Measurements from ENCODE around the gene FOCAD.

FOCAD gene

DNA sequence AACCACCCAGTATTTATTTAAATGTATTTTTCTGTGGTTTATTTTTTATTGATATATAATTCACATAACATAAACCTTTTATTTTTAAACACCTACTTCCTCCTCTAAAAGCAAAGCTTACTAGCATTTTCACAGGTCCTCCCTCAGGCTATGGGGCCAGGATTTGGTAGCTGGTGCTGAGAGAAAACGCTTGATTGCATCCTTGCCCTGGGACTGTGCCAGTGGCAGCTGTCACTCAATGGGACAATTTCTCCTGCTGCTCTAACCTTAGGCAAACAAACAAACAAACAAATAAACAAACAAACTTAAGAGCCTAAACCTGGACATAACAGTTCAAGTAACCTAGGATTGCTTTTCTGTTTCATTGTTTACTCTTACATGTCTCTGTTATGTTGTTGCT lies 102.7 kb downstream of the FOCAD start:
- Histone ChIP-seq H3K9me3 (replicated peaks in 1 of 2; ENCODE audit: control insufficient read depth in 2 of 2, insufficient read depth in 1 of 2, low read depth in 1 of 2, low read length in 2 of 2) (no peaks in the 10 kb centered on the region), H3K4ac (ENCODE audit: low read length) (no peak overlapping the region), H2AK5ac (ENCODE audit: low read depth, low read length) (no peak overlapping the region), H3K14ac (ENCODE audit: low read length) (no peak overlapping the region), H2BK120ac (ENCODE audit: low read depth, low read length) (no peak overlapping the region), H2AFZ (ENCODE audit: low read length) (no peak overlapping the region), H3K4me3 (ENCODE audit: low read length in 2 of 2) (no peak overlapping the region), H3K79me1 (ENCODE audit: low read depth, low read length) (no peaks in the 10 kb centered on the region), H4K91ac (ENCODE audit: low read depth, low read length, poor library complexity) (no peak overlapping the region), H2BK5ac (ENCODE audit: low read length) (no peak overlapping the region), H3K36me3 (replicated peaks in 1 of 2; ENCODE audit: control insufficient read depth in 2 of 2, insufficient read depth in 2 of 2, low read length in 2 of 2) (peaks cover 0 to 38% of the 10 kb centered on the region in 2 donors), H4K8ac (ENCODE audit: low read depth, low read length) (no peak overlapping the region), H3K27ac (replicated peaks; ENCODE audit: low read length) (no peak overlapping the region), H2BK15ac (ENCODE audit: low read length) (no peak overlapping the region), H3K18ac (ENCODE audit: low read length) (no peak overlapping the region), H3K9ac (ENCODE audit: low read depth, low read length, poor library complexity) (no peak overlapping the region), H3K4me2 (ENCODE audit: insufficient read depth, low read length, poor library complexity, severe bottlenecking) (no peak overlapping the region), H3K4me1 (ENCODE audit: control insufficient read depth in 2 of 2, insufficient read depth in 1 of 2, low read depth in 1 of 2, low read length in 2 of 2) (peaks cover 0 to 7% of the 10 kb centered on the region in 2 donors), H3K23ac (ENCODE audit: low read depth, low read length, poor library complexity) (no peak overlapping the region), H3K27me3 (ENCODE audit: control insufficient read depth in 3 of 3, insufficient read depth in 3 of 3, low read depth in 1 of 3, low read length in 3 of 3) (no peaks in the 10 kb centered on the region), H2BK12ac (ENCODE audit: low read length) (no peak overlapping the region)
- DNase-seq (ENCODE audit: low spot score), result no peak
- no CpG with 5 or more reads among the region's 1 CpG for WGBS, 2 donors (ENCODE audit: extremely low coverage in 2 of 2, insufficient read length in 2 of 2, insufficient replicate concordance in 1 of 2)

DNA sequence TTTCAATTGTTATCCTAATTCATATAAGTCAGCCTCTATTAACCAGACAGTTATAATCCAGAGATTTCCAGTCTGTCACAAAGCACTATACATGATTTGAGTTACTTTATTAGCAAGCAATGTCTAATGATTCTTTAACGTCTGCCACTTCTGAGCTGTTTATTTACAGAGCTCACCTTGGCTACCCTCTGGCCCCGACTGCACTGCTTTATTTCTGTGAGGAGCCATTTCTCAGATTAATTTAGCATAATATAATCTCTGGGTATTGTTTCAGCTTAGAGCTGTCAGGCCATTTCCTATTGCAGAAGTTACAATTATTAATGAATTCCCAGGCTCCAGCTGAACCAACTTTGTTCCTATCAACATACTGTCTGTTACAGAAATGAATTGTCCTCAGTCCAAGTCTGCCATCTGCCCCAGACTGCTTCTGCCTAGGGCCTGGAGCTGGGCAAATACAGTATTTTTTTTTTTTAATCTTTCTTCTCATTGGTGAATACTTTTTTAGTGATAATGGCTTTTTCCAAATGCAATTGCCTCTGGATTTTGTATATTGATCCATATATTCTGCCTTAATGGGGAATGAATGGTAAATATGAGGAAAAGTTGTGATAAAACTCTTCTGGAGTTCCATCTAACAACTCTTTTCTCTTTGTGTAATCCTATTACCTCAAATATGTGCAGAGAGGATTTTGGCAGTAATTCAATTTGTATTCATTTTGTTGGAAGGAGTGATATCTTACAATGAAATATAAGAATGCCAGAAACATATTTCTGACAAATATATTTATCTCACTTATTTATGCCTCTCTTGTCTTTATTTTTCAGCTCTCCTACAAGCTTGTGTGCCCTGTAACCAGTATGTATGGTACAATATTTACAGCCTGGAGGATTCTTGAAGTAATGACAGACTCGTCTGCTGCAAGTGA lies 104.7 kb downstream of the FOCAD start:
- Histone ChIP-seq H4K8ac (ENCODE audit: low read depth, low read length) (no peak overlapping the region), H2BK15ac (ENCODE audit: low read length) (no peak overlapping the region), H3K27me3 (ENCODE audit: control insufficient read depth in 3 of 3, insufficient read depth in 3 of 3, low read depth in 1 of 3, low read length in 3 of 3) (no peaks in the 10 kb centered on the region), H3K79me1 (ENCODE audit: low read depth, low read length) (no peaks in the 10 kb centered on the region), H2AK5ac (ENCODE audit: low read depth, low read length) (no peak overlapping the region), H3K4me1 (ENCODE audit: control insufficient read depth in 2 of 2, insufficient read depth in 1 of 2, low read depth in 1 of 2, low read length in 2 of 2) (no peaks in the 10 kb centered on the region), H3K4ac (ENCODE audit: low read length) (no peak overlapping the region), H3K9me3 (replicated peaks in 1 of 2; ENCODE audit: control insufficient read depth in 2 of 2, insufficient read depth in 1 of 2, low read depth in 1 of 2, low read length in 2 of 2) (no peaks in the 10 kb centered on the region), H2BK12ac (ENCODE audit: low read length) (no peak overlapping the region), H3K23ac (ENCODE audit: low read depth, low read length, poor library complexity) (no peak overlapping the region), H3K9ac (ENCODE audit: low read depth, low read length, poor library complexity) (no peak overlapping the region), H3K14ac (ENCODE audit: low read length) (no peak overlapping the region), H2BK120ac (ENCODE audit: low read depth, low read length) (no peak overlapping the region), H4K91ac (ENCODE audit: low read depth, low read length, poor library complexity) (no peak overlapping the region), H3K4me3 (ENCODE audit: low read length in 2 of 2) (no peak overlapping the region), H3K18ac (ENCODE audit: low read length) (no peak overlapping the region), H3K4me2 (ENCODE audit: insufficient read depth, low read length, poor library complexity, severe bottlenecking) (no peak overlapping the region), H3K27ac (replicated peaks; ENCODE audit: low read length) (no peak overlapping the region), H2AFZ (ENCODE audit: low read length) (no peak overlapping the region), H3K36me3 (replicated peaks in 1 of 2; ENCODE audit: control insufficient read depth in 2 of 2, insufficient read depth in 2 of 2, low read length in 2 of 2) (peaks cover under 1 to 26% of the 10 kb centered on the region in 2 donors), H2BK5ac (ENCODE audit: low read length) (no peak overlapping the region)
- WGBS, 2 donors (ENCODE audit: extremely low coverage in 2 of 2, insufficient read length in 2 of 2, insufficient replicate concordance in 1 of 2), result no CpG with 5 or more reads among the region's 3 CpGs
- no peak for DNase-seq (ENCODE audit: low spot score)

DNA sequence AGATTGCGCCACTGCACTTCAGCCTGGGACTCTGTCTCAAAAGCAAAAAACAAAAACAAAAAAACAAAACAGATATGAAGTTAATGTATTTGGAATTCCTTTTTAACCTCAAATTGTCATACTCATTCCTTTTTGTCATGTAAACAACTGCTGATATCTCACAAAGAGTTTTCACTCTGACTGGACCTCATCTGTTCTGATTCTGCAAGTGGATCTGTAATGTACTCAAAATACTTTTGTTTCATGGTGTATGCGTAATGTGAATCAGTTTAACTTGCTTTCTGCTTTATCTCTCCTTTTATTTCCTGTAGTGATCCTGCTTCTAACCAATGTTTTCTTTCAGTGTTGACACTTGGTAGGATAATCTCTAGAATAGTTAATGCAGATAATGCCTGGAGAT lies 106.7 kb downstream of the FOCAD start:
- H3K14ac ChIP-seq (ENCODE audit: low read length), result no peak overlapping the region
- H2BK5ac ChIP-seq (ENCODE audit: low read length), result no peak overlapping the region
- DNase-seq (ENCODE audit: low spot score), result no peak
- H3K27me3 ChIP-seq (ENCODE audit: control insufficient read depth in 3 of 3, insufficient read depth in 3 of 3, low read depth in 1 of 3, low read length in 3 of 3), result no peaks in the 10 kb centered on the region
- WGBS, 2 donors (ENCODE audit: extremely low coverage in 2 of 2, insufficient read length in 2 of 2, insufficient replicate concordance in 1 of 2), result no CpG with 5 or more reads among the region's 2 CpGs
- no peaks in the 10 kb centered on the region for H3K79me1 ChIP-seq (ENCODE audit: low read depth, low read length)
- H2AFZ ChIP-seq (ENCODE audit: low read length), result no peak overlapping the region
- no peak overlapping the region for H2BK15ac ChIP-seq (ENCODE audit: low read length)
- H3K27ac ChIP-seq (replicated peaks; ENCODE audit: low read length), result no peak overlapping the region
- H3K4me2 ChIP-seq (ENCODE audit: insufficient read depth, low read length, poor library complexity, severe bottlenecking), result no peak overlapping the region
- H4K91ac ChIP-seq (ENCODE audit: low read depth, low read length, poor library complexity), result no peak overlapping the region
- H3K18ac ChIP-seq (ENCODE audit: low read length), result no peak overlapping the region
- H3K36me3 ChIP-seq (replicated peaks in 1 of 2; ENCODE audit: control insufficient read depth in 2 of 2, insufficient read depth in 2 of 2, low read length in 2 of 2), result peaks cover 1 to 21% of the 10 kb centered on the region in 2 donors
- no peak overlapping the region for H2AK5ac ChIP-seq (ENCODE audit: low read depth, low read length)
- no peak overlapping the region for H3K23ac ChIP-seq (ENCODE audit: low read depth, low read length, poor library complexity)
- no peak overlapping the region for H4K8ac ChIP-seq (ENCODE audit: low read depth, low read length)
- H3K4ac ChIP-seq (ENCODE audit: low read length), result no peak overlapping the region
- no peak overlapping the region for H3K4me3 ChIP-seq (ENCODE audit: low read length in 2 of 2)
- no peak overlapping the region for H3K9ac ChIP-seq (ENCODE audit: low read depth, low read length, poor library complexity)
- no peaks in the 10 kb centered on the region for H3K4me1 ChIP-seq (ENCODE audit: control insufficient read depth in 2 of 2, insufficient read depth in 1 of 2, low read depth in 1 of 2, low read length in 2 of 2)
- H3K9me3 ChIP-seq (replicated peaks in 1 of 2; ENCODE audit: control insufficient read depth in 2 of 2, insufficient read depth in 1 of 2, low read depth in 1 of 2, low read length in 2 of 2), result no peaks in the 10 kb centered on the region
- no peak overlapping the region for H2BK12ac ChIP-seq (ENCODE audit: low read length)
- no peak overlapping the region for H2BK120ac ChIP-seq (ENCODE audit: low read depth, low read length)

DNA sequence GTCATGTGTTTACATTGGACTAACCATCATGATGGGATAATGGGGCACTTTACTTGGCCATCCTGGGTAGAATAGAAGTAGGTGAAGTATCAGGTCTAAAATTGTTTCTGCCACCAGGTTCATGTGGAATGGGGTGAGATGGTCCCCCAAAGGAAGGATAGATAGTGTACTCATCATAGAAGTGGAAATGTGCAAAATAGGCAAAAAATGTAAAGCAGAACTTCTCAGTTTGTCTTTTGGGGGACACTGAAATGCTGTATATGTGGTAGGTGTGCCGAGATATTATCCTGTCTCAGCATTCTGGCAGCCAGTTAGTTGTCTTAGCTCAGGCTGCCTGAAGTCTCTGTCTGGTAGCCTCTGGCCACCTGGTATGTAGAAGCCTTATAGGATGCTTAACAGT lies 107.6 kb downstream of the FOCAD start:
- Histone ChIP-seq H3K4ac (ENCODE audit: low read length) (no peak overlapping the region), H3K14ac (ENCODE audit: low read length) (no peak overlapping the region), H3K4me3 (ENCODE audit: low read length in 2 of 2) (no peak overlapping the region), H2AK5ac (ENCODE audit: low read depth, low read length) (no peak overlapping the region), H2BK5ac (ENCODE audit: low read length) (no peak overlapping the region), H4K8ac (ENCODE audit: low read depth, low read length) (no peak overlapping the region), H3K27ac (replicated peaks; ENCODE audit: low read length) (no peak overlapping the region), H2BK120ac (ENCODE audit: low read depth, low read length) (no peak overlapping the region), H2BK15ac (ENCODE audit: low read length) (no peak overlapping the region), H3K36me3 (replicated peaks in 1 of 2; ENCODE audit: control insufficient read depth in 2 of 2, insufficient read depth in 2 of 2, low read length in 2 of 2) (peaks cover 1 to 21% of the 10 kb centered on the region in 2 donors), H4K91ac (ENCODE audit: low read depth, low read length, poor library complexity) (no peak overlapping the region), H3K4me1 (ENCODE audit: control insufficient read depth in 2 of 2, insufficient read depth in 1 of 2, low read depth in 1 of 2, low read length in 2 of 2) (no peaks in the 10 kb centered on the region), H3K18ac (ENCODE audit: low read length) (no peak overlapping the region), H3K79me1 (ENCODE audit: low read depth, low read length) (no peaks in the 10 kb centered on the region), H2AFZ (ENCODE audit: low read length) (no peak overlapping the region), H2BK12ac (ENCODE audit: low read length) (no peak overlapping the region), H3K9ac (ENCODE audit: low read depth, low read length, poor library complexity) (no peak overlapping the region), H3K9me3 (replicated peaks in 1 of 2; ENCODE audit: control insufficient read depth in 2 of 2, insufficient read depth in 1 of 2, low read depth in 1 of 2, low read length in 2 of 2) (no peaks in the 10 kb centered on the region), H3K27me3 (ENCODE audit: control insufficient read depth in 3 of 3, insufficient read depth in 3 of 3, low read depth in 1 of 3, low read length in 3 of 3) (no peaks in the 10 kb centered on the region), H3K23ac (ENCODE audit: low read depth, low read length, poor library complexity) (no peak overlapping the region), H3K4me2 (ENCODE audit: insufficient read depth, low read length, poor library complexity, severe bottlenecking) (no peak overlapping the region)
- no peak for DNase-seq (ENCODE audit: low spot score)
- no CpG with 5 or more reads among the region's 1 CpG for WGBS, 2 donors (ENCODE audit: extremely low coverage in 2 of 2, insufficient read length in 2 of 2, insufficient replicate concordance in 1 of 2)

Data from neuronal stem cell (in vitro differentiated cells).